Ishikawa (cell line): ENCODE measurements around the gene LRCOL1.

ENCODE experiments used
- CEBPB ChIP-seq: IDR thresholded peaks from 2 replicates; pipeline ENCODE4 v1.6.1; 2012
- CREB1 ChIP-seq: IDR thresholded peaks from 2 replicates; pipeline ENCODE4 v1.6.1; 2012; ENCODE audit warnings: low read depth
- EGR1 ChIP-seq: IDR thresholded peaks from 2 replicates; pipeline ENCODE4 v1.6.1; 2012
- EP300 ChIP-seq: IDR thresholded peaks from 2 replicates; pipeline ENCODE4 v1.6.1; 2012; ENCODE audit warnings: borderline replicate concordance
- RAD21 ChIP-seq: IDR thresholded peaks from 2 replicates; pipeline ENCODE4 v1.6.1; 2012; ENCODE audit warnings: low read depth
- REST ChIP-seq: IDR thresholded peaks from 2 replicates; pipeline ENCODE4 v1.6.1; 2012; ENCODE audit warnings: low read depth, mild to moderate bottlenecking
- TAF1 ChIP-seq: IDR thresholded peaks from 2 replicates; pipeline ENCODE4 v1.6.1; 2012; ENCODE audit warnings: low read depth, mild to moderate bottlenecking
- TCF12 ChIP-seq: IDR thresholded peaks from 2 replicates; pipeline ENCODE4 v1.6.1; 2012; ENCODE audit warnings: low read depth
- TEAD4 ChIP-seq: IDR thresholded peaks from 2 replicates; pipeline ENCODE4 v1.6.1; 2012
- USF1 ChIP-seq: IDR thresholded peaks from 2 replicates; pipeline ENCODE4 v1.6.1; 2012
- ZBTB7A ChIP-seq: IDR thresholded peaks from 2 replicates; pipeline ENCODE4 v1.6.1; 2012; ENCODE audit warnings: low read depth

- TF ChIP-seq TCF12 (no peak), ZBTB7A (no peak), TEAD4 (no peak), EP300 (no peak), USF1 (no peak), RAD21 (no peak), CEBPB (no peak), REST (no peak), EGR1 (no peak), CREB1 (no peak), TAF1 (no peak)
Observed at GRCh38 chr12:132584429-132584828, 26.0 kb downstream of the LRCOL1 start.
